Caco-2 (cell line): Measurements from ENCODE around the gene GRIK4. TPM values are rescaled to one million over a fixed set of nuclear protein-coding genes. Genes with fewer than 3 reads are reported as not detected.

Source experiments
- BruUV-seq: library from RNA; stranded (reverse); fragments of 400-500 nt; replicated peaks from 2 replicates; lab custom pipeline; 2021; lab: Mats Ljungman, UMichigan
- CTCF ChIA-PET: fragments of 300-600 bp; sonication (Branson Sonifier 250); formaldehyde crosslinking; loops from one replicate; lab custom pipeline; 2022; ENCODE audit warnings: antibody characterized with exemption; lab: Charles Lee
- POLR2A ChIA-PET: fragments of 300-600 bp; sonication (Branson Sonifier 250); formaldehyde crosslinking; loops from one replicate; lab custom pipeline; 2022; ENCODE audit warnings: antibody characterized with exemption; lab: Charles Lee
- DNase-seq, 2 experiments: peaks; one replicate each; pipeline versions ENCODE4 v3.0.0 to v3.0.0-alpha.2; 2020 to 2022
- H3K27me3 ChIP-seq: replicated peaks from 2 replicates; pipeline ENCODE4 v1.6.0; 2011; ENCODE audit warnings: low read length; ENCODE audit not compliant: control insufficient read depth, insufficient read depth
- H3K36me3 ChIP-seq: 2 replicates; pipeline ENCODE4 v1.5.1; 2011; ENCODE audit warnings: low read length; ENCODE audit not compliant: control insufficient read depth, insufficient read depth
- H3K4me1 ChIP-seq: fragments of 250-450 bp; sonication (Bioruptor Pico); 2 replicates; pipeline ENCODE4 v1.5.1; 2020; ENCODE audit warnings: mild to moderate bottlenecking
- H3K4me3 ChIP-seq: 2 replicates; pipeline ENCODE4 v1.5.1; 2011; ENCODE audit warnings: low read depth, mild to moderate bottlenecking, control low read depth, low read length
- H3K9me3 ChIP-seq: fragments of 250-450 bp; sonication (Bioruptor Pico); 2 replicates; pipeline ENCODE4 v1.5.1; 2020; ENCODE audit warnings: mild to moderate bottlenecking, moderate library complexity
- H3K27ac Mint-ChIP-seq: one replicate; pipeline ENCODE4 v1.8.0; 2022; ENCODE audit warnings: mixed read lengths; ENCODE audit not compliant: unreplicated experiment
- H3K27me3 Mint-ChIP-seq: one replicate; pipeline ENCODE4 v1.8.0; 2022; ENCODE audit warnings: mixed read lengths; ENCODE audit not compliant: insufficient read depth, unreplicated experiment
- H3K36me3 Mint-ChIP-seq: one replicate; pipeline ENCODE4 v1.8.0; 2022; ENCODE audit warnings: mild to moderate bottlenecking, mixed read lengths; ENCODE audit not compliant: insufficient read depth, unreplicated experiment
- H3K4me1 Mint-ChIP-seq: one replicate; pipeline ENCODE4 v1.8.0; 2022; ENCODE audit warnings: low read depth, mixed read lengths; ENCODE audit not compliant: unreplicated experiment
- H3K4me3 Mint-ChIP-seq: one replicate; pipeline ENCODE4 v1.8.0; 2022; ENCODE audit warnings: mild to moderate bottlenecking, moderate library complexity, mixed read lengths; ENCODE audit not compliant: unreplicated experiment
- H3K9me3 Mint-ChIP-seq: one replicate; pipeline ENCODE4 v1.8.0; 2022; ENCODE audit warnings: mixed read lengths; ENCODE audit not compliant: unreplicated experiment
- intact Hi-C: fragments of 100-400 bp; cut with micrococcal nuclease; formaldehyde crosslinking; loops from one replicate; pipeline ENCODE4 v1.10.0; 2022; ENCODE audit not compliant: unreplicated experiment
- total RNA-seq: library from RNA; stranded (reverse); gene quantifications from 2 replicates; pipeline ENCODE4 v1.2.3, GENCODE V29; 2022
- TF ChIP-seq, protein P1 (sequence below), 2 experiments: fragments of 200-600 bp in 1 of 2; IDR thresholded peaks; 1 replicate in 1 of 2; 2 replicates in 1 of 2; pipeline versions ENCODE4 v1.5.1 to v1.8.0; 2011 to 2022; ENCODE audit warnings: antibody characterized with exemption in 1 of 2, control low read depth in 1 of 2, inconsistent platforms in 1 of 2, low read depth in 1 of 2, low read length in 1 of 2, mild to moderate bottlenecking in 1 of 2, moderate library complexity in 1 of 2; ENCODE audit not compliant: insufficient read depth in 1 of 2, severe bottlenecking in 1 of 2, unreplicated experiment in 1 of 2

GRIK4 gene
- total RNA-seq, 1 experiment from 2014 or later, result 2.0 TPM

DNA sequence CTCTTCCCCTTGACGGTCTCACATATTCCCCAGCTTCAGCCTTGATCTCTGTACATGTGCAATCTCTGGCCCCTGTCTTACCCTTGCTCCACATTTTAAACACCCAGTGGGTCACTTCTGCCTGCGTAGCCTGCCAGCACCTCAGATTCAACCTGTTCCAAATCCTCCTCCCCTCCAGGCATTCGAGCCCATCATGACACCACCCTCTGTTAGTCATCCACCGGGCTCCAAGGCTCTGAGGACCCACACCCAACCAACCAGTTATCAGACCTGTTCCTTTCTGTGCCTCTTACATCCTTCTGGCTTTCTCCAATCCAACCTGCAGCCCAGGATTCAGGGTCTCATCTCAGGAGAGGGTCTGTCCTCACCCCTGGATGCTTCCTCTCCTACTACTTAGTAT lies 392.6 kb downstream of the GRIK4 start:
- no TSS peak for BruUV-seq
- peaks cover 4% of the 10 kb centered on the region; the same call in 1 of the 2 replicates for H3K4me1 ChIP-seq
- H3K9me3 Mint-ChIP-seq, result no peaks in the 10 kb centered on the region
- POLR2A ChIA-PET, result no interaction called here
- no peak overlapping the region for H3K4me3 ChIP-seq
- CTCF ChIA-PET, result no interaction called here
- no peak overlapping the region for H3K27ac Mint-ChIP-seq
- no peak for DNase-seq
- peaks cover 14% of the 10 kb centered on the region for H3K27me3 Mint-ChIP-seq
- H3K36me3 ChIP-seq, result no peaks in the 10 kb centered on the region
- H3K36me3 Mint-ChIP-seq, result no peaks in the 10 kb centered on the region
- no peaks in the 10 kb centered on the region for H3K27me3 ChIP-seq
- TF ChIP-seq, protein P1, sequence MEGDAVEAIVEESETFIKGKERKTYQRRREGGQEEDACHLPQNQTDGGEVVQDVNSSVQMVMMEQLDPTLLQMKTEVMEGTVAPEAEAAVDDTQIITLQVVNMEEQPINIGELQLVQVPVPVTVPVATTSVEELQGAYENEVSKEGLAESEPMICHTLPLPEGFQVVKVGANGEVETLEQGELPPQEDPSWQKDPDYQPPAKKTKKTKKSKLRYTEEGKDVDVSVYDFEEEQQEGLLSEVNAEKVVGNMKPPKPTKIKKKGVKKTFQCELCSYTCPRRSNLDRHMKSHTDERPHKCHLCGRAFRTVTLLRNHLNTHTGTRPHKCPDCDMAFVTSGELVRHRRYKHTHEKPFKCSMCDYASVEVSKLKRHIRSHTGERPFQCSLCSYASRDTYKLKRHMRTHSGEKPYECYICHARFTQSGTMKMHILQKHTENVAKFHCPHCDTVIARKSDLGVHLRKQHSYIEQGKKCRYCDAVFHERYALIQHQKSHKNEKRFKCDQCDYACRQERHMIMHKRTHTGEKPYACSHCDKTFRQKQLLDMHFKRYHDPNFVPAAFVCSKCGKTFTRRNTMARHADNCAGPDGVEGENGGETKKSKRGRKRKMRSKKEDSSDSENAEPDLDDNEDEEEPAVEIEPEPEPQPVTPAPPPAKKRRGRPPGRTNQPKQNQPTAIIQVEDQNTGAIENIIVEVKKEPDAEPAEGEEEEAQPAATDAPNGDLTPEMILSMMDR (IDR thresholded peaks at IDR 0.05; ENCODE audit: insufficient read depth in 1 of 2, low read depth in 1 of 2, low read length in 1 of 2, severe bottlenecking in 1 of 2, unreplicated experiment in 1 of 2), result no peak
- no peak overlapping the region for H3K4me3 Mint-ChIP-seq
- intact Hi-C loops, result no loop called here
- no peaks in the 10 kb centered on the region for H3K9me3 ChIP-seq
- peaks cover 7% of the 10 kb centered on the region for H3K4me1 Mint-ChIP-seq

DNA sequence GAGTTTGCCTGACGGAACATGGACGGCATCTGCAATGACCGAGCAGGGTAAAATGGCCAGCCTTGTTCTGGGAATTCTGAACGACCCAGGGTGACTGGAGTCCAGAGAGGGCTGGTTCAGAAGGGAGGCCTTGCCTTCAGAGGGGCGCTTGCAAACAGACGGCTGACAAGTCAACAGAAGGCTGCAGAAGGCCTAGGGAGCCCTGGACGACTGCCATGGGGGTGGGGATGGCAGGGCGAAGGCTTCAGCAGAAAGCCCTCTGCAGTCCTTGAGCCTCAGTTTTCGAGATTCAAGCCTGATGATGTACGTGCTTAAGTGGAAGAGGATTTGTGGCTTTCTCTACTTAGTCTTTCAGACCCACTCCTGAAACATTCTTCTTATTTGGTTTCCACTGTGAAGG lies 395.2 kb downstream of the GRIK4 start:
- Mint-ChIP-seq H3K4me1 (no peaks in the 10 kb centered on the region), H3K36me3 (no peaks in the 10 kb centered on the region), H3K27me3 (peaks cover 8% of the 10 kb centered on the region), H3K9me3 (peaks cover 9% of the 10 kb centered on the region), H3K4me3 (no peak overlapping the region), H3K27ac (no peak overlapping the region)
- TF ChIP-seq, protein P1 (IDR thresholded peaks at IDR 0.05; ENCODE audit: insufficient read depth in 1 of 2, low read depth in 1 of 2, low read length in 1 of 2, severe bottlenecking in 1 of 2, unreplicated experiment in 1 of 2), result no peak
- Histone ChIP-seq H3K27me3 (no peaks in the 10 kb centered on the region), H3K4me3 (no peak overlapping the region), H3K9me3 (no peaks in the 10 kb centered on the region), H3K36me3 (no peaks in the 10 kb centered on the region), H3K4me1 (peaks cover 4% of the 10 kb centered on the region; the same call in 1 of the 2 replicates)
- intact Hi-C loops, result no loop called here
- no peak for DNase-seq
- CTCF ChIA-PET, result no interaction called here
- POLR2A ChIA-PET, result no interaction called here
- BruUV-seq, result no TSS peak

DNA sequence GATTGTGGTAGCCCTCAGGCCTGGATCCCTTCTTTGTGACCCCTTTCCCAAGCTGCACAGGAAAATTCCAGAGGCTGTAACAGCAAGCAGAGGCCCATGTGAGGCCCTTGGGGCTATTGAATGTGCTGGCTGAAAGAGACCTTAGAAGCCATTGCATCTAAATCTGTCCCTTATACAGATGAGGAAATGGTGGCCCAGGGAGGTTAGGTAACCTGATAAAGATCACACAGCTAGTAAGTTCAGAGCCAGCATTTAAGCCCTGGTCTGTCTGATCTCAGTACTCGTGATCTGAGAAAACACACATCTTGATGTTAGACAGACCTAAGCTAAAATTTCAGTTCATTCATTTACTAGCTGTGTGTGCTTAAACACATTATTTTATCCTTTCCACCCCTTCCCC lies 396.4 kb downstream of the GRIK4 start:
- Histone ChIP-seq H3K9me3 (no peaks in the 10 kb centered on the region), H3K27me3 (no peaks in the 10 kb centered on the region), H3K4me1 (peaks cover 4% of the 10 kb centered on the region; the same call in 1 of the 2 replicates), H3K36me3 (no peaks in the 10 kb centered on the region), H3K4me3 (no peak overlapping the region)
- peaks cover 9% of the 10 kb centered on the region for H3K9me3 Mint-ChIP-seq
- POLR2A ChIA-PET, result no interaction called here
- CTCF ChIA-PET, result no interaction called here
- no peak overlapping the region for H3K4me3 Mint-ChIP-seq
- TF ChIP-seq, protein P1 (IDR thresholded peaks at IDR 0.05; ENCODE audit: insufficient read depth in 1 of 2, low read depth in 1 of 2, low read length in 1 of 2, severe bottlenecking in 1 of 2, unreplicated experiment in 1 of 2), result no peak
- DNase-seq, result no peak
- intact Hi-C loops, result no loop called here
- H3K4me1 Mint-ChIP-seq, result no peaks in the 10 kb centered on the region
- peaks cover 14% of the 10 kb centered on the region for H3K27me3 Mint-ChIP-seq
- no TSS peak for BruUV-seq
- no peak overlapping the region for H3K27ac Mint-ChIP-seq
- H3K36me3 Mint-ChIP-seq, result no peaks in the 10 kb centered on the region
